SK-N-SH treated with all-trans-retinoic acid at 6 μM for 48 hours (cell line): Measurements from ENCODE around the gene GPR132.

Experiments
- ATAC-seq: fragments of 200-7000 bp; cut with Tn5 transposase; 3 replicates; pipeline ENCODE4 v1.9.1; 2020; ENCODE audit warnings: mild to moderate bottlenecking, moderate library complexity
- BACH2 ChIP-seq: fragments of 250-450 bp; sonication (Bioruptor Pico); IDR thresholded peaks from 2 replicates; pipeline ENCODE4 v1.9.0; 2021; ENCODE audit warnings: mild to moderate bottlenecking, borderline replicate concordance
- CSDC2 ChIP-seq: fragments of 250-450 bp; sonication (Bioruptor Pico); IDR thresholded peaks from 2 replicates; pipeline ENCODE4 v1.5.0; 2020; ENCODE audit warnings: mild to moderate bottlenecking, moderate library complexity
- CSRNP3 ChIP-seq: fragments of 250-450 bp; sonication (Bioruptor Pico); IDR thresholded peaks from 2 replicates; pipeline ENCODE4 v1.5.1; 2021; ENCODE audit warnings: mild to moderate bottlenecking, moderate library complexity
- ESRRG ChIP-seq: fragments of 250-450 bp; sonication (Bioruptor Pico); IDR thresholded peaks from 2 replicates; pipeline ENCODE4 v1.6.1; 2021; ENCODE audit warnings: mild to moderate bottlenecking
- GLIS3 ChIP-seq: fragments of 250-450 bp; sonication (Bioruptor Pico); IDR thresholded peaks from 2 replicates; pipeline ENCODE4 v1.5.0; 2020; ENCODE audit warnings: mild to moderate bottlenecking, moderate library complexity
- ISL1 ChIP-seq: fragments of 250-450 bp; sonication (Bioruptor Pico); IDR thresholded peaks from 2 replicates; pipeline ENCODE4 v2.1.2; 2022; ENCODE audit warnings: mild to moderate bottlenecking, moderate library complexity
- PPARA ChIP-seq: fragments of 250-450 bp; sonication (Bioruptor Pico); IDR thresholded peaks from 2 replicates; pipeline ENCODE4 v1.5.0; 2020; ENCODE audit warnings: mild to moderate bottlenecking, borderline replicate concordance
- RARB ChIP-seq: fragments of 250-450 bp; sonication (Bioruptor Pico); IDR thresholded peaks from 2 replicates; pipeline ENCODE4 v1.8.0; 2021; ENCODE audit warnings: mild to moderate bottlenecking, moderate library complexity
- SNAI2 ChIP-seq: fragments of 250-450 bp; sonication (Bioruptor Pico); IDR thresholded peaks from 2 replicates; pipeline ENCODE4 v1.5.0; 2020; ENCODE audit warnings: mild to moderate bottlenecking, moderate library complexity
- TOX ChIP-seq: fragments of 250-450 bp; sonication (Bioruptor Pico); IDR thresholded peaks from 2 replicates; pipeline ENCODE4 v1.8.0; 2021; ENCODE audit warnings: mild to moderate bottlenecking, moderate library complexity, borderline replicate concordance
- TSHZ2 ChIP-seq: fragments of 250-450 bp; sonication (Bioruptor Pico); IDR thresholded peaks from 2 replicates; pipeline ENCODE4 v1.5.0; 2020; ENCODE audit warnings: mild to moderate bottlenecking, moderate library complexity
- ZFP3 ChIP-seq: fragments of 250-450 bp; sonication (Bioruptor Pico); IDR thresholded peaks from 2 replicates; pipeline ENCODE4 v1.5.0; 2020; ENCODE audit warnings: mild to moderate bottlenecking, moderate library complexity
- ZFP30 ChIP-seq: fragments of 450-650 bp; formaldehyde crosslinking; IDR thresholded peaks from 2 replicates; pipeline ENCODE4 v1.5.0; 2022; ENCODE audit warnings: mild to moderate bottlenecking, moderate library complexity
- ZNF565 ChIP-seq: fragments of 450-650 bp; formaldehyde crosslinking; conservative IDR thresholded peaks from 2 replicates; pipeline ENCODE4 v1.5.0; 2020; ENCODE audit warnings: low read depth, mild to moderate bottlenecking, moderate library complexity
- ZNF70 ChIP-seq: fragments of 450-650 bp; formaldehyde crosslinking; IDR thresholded peaks from 2 replicates; pipeline ENCODE4 v1.5.0; 2020; ENCODE audit warnings: mild to moderate bottlenecking, moderate library complexity
- ZNF8 ChIP-seq: fragments of 450-650 bp; formaldehyde crosslinking; IDR thresholded peaks from 2 replicates; pipeline ENCODE4 v1.5.0; 2020; ENCODE audit warnings: mild to moderate bottlenecking, moderate library complexity
- TF ChIP-seq, protein P1 (sequence below): fragments of 250-450 bp; sonication (Bioruptor Pico); IDR thresholded peaks from 2 replicates; pipeline ENCODE4 v1.8.0; 2021; ENCODE audit warnings: low read depth, mild to moderate bottlenecking, moderate library complexity, borderline replicate concordance
- TF ChIP-seq, protein P2 (sequence below): fragments of 250-450 bp; sonication (Bioruptor Pico); IDR thresholded peaks from 2 replicates; pipeline ENCODE4 v1.8.0; 2020; ENCODE audit warnings: mild to moderate bottlenecking, moderate library complexity, borderline replicate concordance

Gene GPR132

DNA sequence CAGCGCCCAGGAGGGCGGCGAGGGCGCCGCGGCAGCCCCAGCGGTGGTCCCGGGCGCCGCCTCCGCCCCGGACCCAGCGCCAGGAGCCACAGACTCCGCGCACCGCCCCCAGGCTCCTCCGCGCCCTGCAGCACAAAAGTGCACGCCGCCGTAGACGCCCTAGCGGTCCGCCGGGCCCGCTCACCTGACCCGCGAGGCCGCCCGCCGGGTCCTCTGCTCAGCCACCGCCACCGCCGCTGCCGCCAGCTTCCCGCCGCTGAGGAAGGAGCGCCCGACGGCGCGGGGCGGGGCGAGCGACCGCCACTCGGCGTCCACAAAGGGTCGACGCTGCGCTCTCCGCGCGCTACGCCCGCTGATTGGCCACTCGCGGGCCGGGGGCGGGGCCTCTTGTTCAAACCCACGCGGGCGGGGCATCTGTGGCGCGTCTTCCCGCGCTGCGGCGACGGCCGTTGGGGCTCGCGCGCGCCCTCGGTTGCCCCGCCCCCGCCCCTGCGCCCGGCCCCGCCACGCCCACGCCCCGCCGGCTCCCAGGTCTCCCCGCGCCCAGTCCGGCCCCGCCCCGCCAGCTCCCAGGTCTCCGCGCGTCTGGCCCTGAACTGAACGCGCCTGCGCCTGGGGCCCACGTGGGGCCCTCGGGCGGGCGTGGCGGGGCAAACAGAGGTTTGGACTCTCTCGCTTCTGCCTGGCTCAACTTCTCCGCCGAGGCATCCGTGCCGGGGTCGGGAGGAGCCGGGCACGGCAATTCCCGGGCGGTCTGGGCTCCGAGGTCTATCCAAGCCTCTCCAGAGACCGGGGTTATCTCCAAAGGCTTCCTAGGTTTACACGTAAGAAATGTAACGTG, 44.2 kb downstream of the GPR132 start, which contains the start of gene CDCA4:
CDCA4 (minus strand) TSS at position 269 of the 841 bp plus-strand sequence. CDS start 9,154 bp downstream, outside the sequence.
- TF ChIP-seq, protein P1, sequence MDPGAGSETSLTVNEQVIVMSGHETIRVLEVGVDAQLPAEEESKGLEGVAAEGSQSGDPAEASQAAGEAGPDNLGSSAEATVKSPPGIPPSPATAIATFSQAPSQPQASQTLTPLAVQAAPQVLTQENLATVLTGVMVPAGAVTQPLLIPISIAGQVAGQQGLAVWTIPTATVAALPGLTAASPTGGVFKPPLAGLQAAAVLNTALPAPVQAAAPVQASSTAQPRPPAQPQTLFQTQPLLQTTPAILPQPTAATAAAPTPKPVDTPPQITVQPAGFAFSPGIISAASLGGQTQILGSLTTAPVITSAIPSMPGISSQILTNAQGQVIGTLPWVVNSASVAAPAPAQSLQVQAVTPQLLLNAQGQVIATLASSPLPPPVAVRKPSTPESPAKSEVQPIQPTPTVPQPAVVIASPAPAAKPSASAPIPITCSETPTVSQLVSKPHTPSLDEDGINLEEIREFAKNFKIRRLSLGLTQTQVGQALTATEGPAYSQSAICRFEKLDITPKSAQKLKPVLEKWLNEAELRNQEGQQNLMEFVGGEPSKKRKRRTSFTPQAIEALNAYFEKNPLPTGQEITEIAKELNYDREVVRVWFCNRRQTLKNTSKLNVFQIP (CRISPR knock-in tag) = no peak
- no peak for TF ChIP-seq CSDC2
- TF ChIP-seq ISL1 (CRISPR knock-in tag) = no peak
- no peak for TF ChIP-seq ESRRG
- peak; percentile 79 for ATAC-seq

DNA sequence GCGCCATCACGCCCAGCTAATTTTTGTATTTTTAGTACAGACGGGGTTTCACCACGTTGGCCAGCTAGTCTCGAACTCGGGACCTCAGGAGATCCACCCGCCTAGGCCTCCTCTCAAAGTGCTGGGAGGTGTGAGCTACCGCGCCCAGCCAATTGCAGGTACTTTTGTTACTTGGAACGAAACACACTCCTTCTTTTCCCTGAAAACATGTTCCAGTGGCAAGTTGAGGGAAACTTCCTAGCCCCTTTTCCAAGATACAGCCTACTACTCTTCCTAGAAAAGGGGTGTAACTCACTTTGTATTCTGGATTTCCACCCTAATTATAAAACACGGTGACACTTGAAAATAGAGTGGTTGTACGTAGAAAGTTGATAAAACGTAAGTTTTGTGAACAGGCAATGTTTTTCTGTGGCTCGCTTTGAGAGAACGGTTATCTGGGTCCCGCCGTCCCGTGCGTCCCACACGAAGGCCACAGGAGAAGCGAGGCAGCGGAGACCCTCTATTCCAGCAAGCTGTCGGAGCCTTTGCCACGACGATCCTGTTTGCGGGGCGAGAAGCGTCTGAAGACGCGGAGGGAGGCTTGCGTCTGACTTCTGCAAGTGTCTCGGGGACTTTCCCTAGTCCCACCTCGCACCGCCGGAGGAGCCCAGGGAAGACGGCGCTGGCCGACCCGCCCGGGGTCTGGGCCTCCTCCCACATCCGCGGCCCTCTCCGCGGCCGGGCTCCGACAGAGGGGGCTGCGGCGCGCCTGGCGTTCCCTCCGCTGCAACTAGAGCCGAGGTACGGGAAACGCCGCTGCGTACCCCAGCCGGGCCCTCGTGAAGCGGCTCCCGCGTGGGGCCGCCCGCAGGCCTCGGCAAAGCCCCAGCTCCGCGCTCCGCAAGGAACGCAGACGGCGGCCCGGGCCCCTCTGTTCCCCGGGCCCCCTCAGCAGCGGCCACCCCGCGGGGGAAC, 45.1 kb downstream of the GPR132 start:
- ATAC-seq = peak; percentile 8; the same call in 2 of the 3 replicates
- no peak for TF ChIP-seq TSHZ2 (CRISPR knock-in tag)
- TF ChIP-seq, protein P2, sequence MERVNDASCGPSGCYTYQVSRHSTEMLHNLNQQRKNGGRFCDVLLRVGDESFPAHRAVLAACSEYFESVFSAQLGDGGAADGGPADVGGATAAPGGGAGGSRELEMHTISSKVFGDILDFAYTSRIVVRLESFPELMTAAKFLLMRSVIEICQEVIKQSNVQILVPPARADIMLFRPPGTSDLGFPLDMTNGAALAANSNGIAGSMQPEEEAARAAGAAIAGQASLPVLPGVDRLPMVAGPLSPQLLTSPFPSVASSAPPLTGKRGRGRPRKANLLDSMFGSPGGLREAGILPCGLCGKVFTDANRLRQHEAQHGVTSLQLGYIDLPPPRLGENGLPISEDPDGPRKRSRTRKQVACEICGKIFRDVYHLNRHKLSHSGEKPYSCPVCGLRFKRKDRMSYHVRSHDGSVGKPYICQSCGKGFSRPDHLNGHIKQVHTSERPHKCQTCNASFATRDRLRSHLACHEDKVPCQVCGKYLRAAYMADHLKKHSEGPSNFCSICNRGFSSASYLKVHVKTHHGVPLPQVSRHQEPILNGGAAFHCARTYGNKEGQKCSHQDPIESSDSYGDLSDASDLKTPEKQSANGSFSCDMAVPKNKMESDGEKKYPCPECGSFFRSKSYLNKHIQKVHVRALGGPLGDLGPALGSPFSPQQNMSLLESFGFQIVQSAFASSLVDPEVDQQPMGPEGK (CRISPR knock-in tag) = no peak
- TF ChIP-seq CSRNP3 (CRISPR knock-in tag) = no peak
- TF ChIP-seq, protein P1 (CRISPR knock-in tag) = no peak
- no peak for TF ChIP-seq TOX (CRISPR knock-in tag)
- TF ChIP-seq ZFP3 = no peak
- no peak for TF ChIP-seq ZNF8
- TF ChIP-seq GLIS3 (CRISPR knock-in tag) = no peak
- no peak for TF ChIP-seq ZNF70 (CRISPR knock-in tag)
- no peak for TF ChIP-seq ESRRG
- no peak for TF ChIP-seq RARB
- no peak for TF ChIP-seq SNAI2 (CRISPR knock-in tag)
- no peak for TF ChIP-seq PPARA (CRISPR knock-in tag)
- no peak for TF ChIP-seq ZNF565 (CRISPR knock-in tag)

GRCh38 chr14:105018414-105018813, 46.8 kb downstream of the GPR132 start:
- no peak for ATAC-seq
- TF ChIP-seq CSRNP3 (CRISPR knock-in tag) (no peak), TSHZ2 (CRISPR knock-in tag) (no peak), BACH2 (CRISPR knock-in tag) (no peak), PPARA (CRISPR knock-in tag) (no peak), TOX (CRISPR knock-in tag) (no peak), RARB (no peak), GLIS3 (CRISPR knock-in tag) (no peak), ZFP30 (no peak)
- TF ChIP-seq, protein P1 (CRISPR knock-in tag) = no peak
